HG03039 (cell line): ENCODE results near the gene MMP7.
A peak's percentile ranks its signal among the peaks of the same experiment; 100 is the strongest.

ENCODE experiments used
- ATAC-seq: cut with Tn5 transposase; IDR thresholded peaks from one replicate; pipeline ENCODE4 v1.9.1; 2021; ENCODE audit warnings: mild to moderate bottlenecking, moderate library complexity; ENCODE audit not compliant: unreplicated experiment

Gene MMP7

GRCh38 chr11:102495161-102496042 lies 35.1 kb downstream of the MMP7 start:
- peak; percentile 60 for ATAC-seq

- ATAC-seq: no peak
These were observed 36.3 kb downstream of the MMP7 start for GRCh38 chr11:102494216-102494615.

GRCh38 chr11:102493524-102493923 lies 37.0 kb downstream of the MMP7 start:
- no peak for ATAC-seq

GRCh38 chr11:102491969-102492368 lies 38.6 kb downstream of the MMP7 start:
- no peak for ATAC-seq

- no peak for ATAC-seq
These were observed 41.1 kb downstream of the MMP7 start for GRCh38 chr11:102489186-102490145.

GRCh38 chr11:102488208-102488607 lies 42.3 kb downstream of the MMP7 start:
- ATAC-seq: peak; percentile 71

GRCh38 chr11:102487214-102487613 lies 43.3 kb downstream of the MMP7 start:
- ATAC-seq: no peak

- no peak for ATAC-seq
These were observed 44.0 kb downstream of the MMP7 start for GRCh38 chr11:102486584-102486983.

- ATAC-seq: no peak
These were observed 45.3 kb downstream of the MMP7 start for GRCh38 chr11:102485095-102485722.

- no peak for ATAC-seq
These were observed 48.1 kb downstream of the MMP7 start for GRCh38 chr11:102482433-102482832.

- no peak for ATAC-seq
These were observed 50.8 kb downstream of the MMP7 start for GRCh38 chr11:102479733-102480132.

GRCh38 chr11:102478673-102479299 lies 51.8 kb downstream of the MMP7 start:
- ATAC-seq: no peak

- no peak for ATAC-seq
These were observed 53.7 kb downstream of the MMP7 start for GRCh38 chr11:102476812-102477211.

- no peak for ATAC-seq
These were observed 54.5 kb downstream of the MMP7 start for GRCh38 chr11:102476069-102476468.

- ATAC-seq: no peak
These were observed 57.0 kb downstream of the MMP7 start for GRCh38 chr11:102473543-102473942.

GRCh38 chr11:102472127-102472526 lies 58.4 kb downstream of the MMP7 start:
- no peak for ATAC-seq

- ATAC-seq: no peak
These were observed 59.1 kb downstream of the MMP7 start for GRCh38 chr11:102471474-102471873.
